ENCODE data around the gene GTF3C2.
A peak's percentile ranks its signal among the peaks of the same experiment; 100 is the strongest.

GTF3C2 gene, protein sequence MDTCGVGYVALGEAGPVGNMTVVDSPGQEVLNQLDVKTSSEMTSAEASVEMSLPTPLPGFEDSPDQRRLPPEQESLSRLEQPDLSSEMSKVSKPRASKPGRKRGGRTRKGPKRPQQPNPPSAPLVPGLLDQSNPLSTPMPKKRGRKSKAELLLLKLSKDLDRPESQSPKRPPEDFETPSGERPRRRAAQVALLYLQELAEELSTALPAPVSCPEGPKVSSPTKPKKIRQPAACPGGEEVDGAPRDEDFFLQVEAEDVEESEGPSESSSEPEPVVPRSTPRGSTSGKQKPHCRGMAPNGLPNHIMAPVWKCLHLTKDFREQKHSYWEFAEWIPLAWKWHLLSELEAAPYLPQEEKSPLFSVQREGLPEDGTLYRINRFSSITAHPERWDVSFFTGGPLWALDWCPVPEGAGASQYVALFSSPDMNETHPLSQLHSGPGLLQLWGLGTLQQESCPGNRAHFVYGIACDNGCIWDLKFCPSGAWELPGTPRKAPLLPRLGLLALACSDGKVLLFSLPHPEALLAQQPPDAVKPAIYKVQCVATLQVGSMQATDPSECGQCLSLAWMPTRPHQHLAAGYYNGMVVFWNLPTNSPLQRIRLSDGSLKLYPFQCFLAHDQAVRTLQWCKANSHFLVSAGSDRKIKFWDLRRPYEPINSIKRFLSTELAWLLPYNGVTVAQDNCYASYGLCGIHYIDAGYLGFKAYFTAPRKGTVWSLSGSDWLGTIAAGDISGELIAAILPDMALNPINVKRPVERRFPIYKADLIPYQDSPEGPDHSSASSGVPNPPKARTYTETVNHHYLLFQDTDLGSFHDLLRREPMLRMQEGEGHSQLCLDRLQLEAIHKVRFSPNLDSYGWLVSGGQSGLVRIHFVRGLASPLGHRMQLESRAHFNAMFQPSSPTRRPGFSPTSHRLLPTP
- total RNA-seq = 47.7 to 97.9 (median 87.4) reads per million in 9 experiments

DNA sequence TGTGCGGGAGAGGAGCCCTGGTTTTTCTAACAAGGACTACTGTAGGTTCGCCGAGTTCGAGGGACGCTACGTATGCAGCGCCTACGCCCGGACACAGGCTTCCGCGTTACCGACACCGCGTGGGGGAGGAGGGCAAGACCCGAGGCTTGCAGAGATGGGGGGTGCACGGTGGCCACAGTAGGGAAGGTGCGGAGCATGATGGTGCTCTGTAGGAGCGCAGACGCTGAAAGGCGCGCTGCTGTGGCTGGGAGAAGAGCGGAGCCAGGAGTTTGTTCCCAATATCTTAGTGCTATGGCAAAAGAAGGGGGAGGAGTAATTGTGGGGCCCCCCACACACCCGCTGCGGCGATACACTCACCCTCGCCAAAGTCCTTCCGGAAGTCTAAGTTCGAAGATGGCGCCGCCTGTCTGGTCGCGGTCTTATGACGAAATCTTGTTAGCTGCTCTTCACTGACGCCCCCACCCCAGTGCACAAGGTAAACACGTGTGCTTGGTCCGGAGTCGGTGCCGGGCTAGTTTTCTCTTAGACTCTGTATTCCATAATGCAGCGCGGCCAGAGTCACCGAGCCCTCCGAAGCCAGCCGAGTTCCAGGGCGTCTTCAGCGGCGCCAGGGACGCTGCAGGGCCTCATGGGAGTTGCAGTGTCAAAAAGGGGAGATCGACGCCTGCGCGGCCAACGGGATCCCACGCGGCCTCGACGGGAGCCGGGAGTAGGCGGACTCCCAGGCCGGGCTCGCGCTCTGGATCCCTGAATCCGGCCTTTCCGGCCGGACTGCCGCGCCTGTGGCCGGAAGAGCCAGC is at the start of gene GTF3C2:
Gene GTF3C2, minus strand, starts transcription at position 383 of the 800 bp plus-strand sequence. CDS start 13,210 bp downstream, outside the sequence.
- H3K27me3 Mint-ChIP-seq = no peaks in the 10 kb centered on the region
- peaks cover 26% of the 10 kb centered on the region for H3K36me3 Mint-ChIP-seq (ENCODE audit: insufficient read depth)

DNA sequence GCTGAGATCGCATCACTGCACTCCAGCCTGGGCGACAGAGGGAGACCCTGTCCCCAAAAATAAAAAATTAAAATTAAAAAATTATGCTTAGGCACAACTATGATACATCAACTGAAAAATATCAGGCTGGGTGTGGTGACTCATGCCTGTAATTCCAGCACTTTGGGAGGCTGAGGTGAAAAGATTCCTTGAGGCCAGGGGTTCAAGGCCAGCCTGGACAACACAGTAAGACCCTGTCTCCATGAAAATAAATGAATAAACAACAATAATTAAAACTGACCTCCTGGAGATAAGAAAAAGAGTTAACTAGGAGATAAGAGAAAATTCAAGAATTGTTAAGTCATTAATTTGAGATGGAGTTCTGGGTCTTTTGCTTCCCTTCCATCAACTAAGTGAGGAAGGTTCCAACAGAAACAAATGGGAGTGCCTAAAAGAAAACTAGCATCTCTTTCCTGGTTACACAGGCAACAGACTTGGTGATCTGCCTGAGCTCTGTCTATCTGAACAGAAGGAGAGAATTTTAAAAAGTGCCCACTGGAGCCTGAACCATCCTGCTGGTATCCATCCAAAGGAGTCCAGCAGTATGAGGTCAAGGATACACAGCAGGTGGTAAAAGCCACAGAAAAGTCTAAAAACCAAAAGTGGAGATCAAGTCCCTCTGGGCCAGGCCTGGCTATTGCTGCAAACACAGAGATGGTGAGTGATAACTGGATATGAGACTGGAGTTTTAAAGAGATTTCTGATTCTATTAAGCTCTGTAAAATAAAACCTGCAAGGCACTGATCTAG is 44.0 kb upstream of the GTF3C2 start:
- ATAC-seq (replicated peaks) = no peak
- H3K4me3 Mint-ChIP-seq = no peak overlapping the region

More for the DNA sequence above, at the start of gene GTF3C2:
- ATAC-seq (replicated peaks) (peak; percentile 79), DNase-seq (peak; percentile 90 to 93 (median 92))
- peaks cover 30 to 52% of the 10 kb centered on the region in 2 donors for H3K4me1 Mint-ChIP-seq (ENCODE audit: low read depth in 2 of 2)
- peak within 1 kb of the TSS; percentile 98 to 99 for H3K27ac Mint-ChIP-seq
- no peaks in the 10 kb centered on the region for H3K9me3 Mint-ChIP-seq
- H3K4me3 Mint-ChIP-seq = peak within 1 kb of the TSS; percentile 95 to 98

DNA sequence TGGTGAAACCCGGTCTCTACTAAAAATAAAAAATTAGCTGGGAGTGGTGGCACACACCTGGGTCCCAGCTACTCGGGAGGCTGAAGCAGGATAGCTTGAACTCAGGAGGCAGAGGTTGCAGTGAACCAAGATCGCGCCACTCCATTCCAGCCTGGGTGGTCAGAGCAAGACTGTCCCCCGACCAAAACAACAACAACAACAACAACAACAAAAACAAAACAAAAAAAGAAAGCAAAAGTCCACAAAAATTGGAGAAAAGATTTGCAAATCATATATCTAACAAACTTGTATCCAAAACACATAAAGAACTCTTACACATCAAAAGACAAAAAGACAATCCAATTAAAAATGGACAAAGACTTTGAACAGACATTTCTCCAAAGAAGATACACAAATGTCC is 42.4 kb upstream of the GTF3C2 start:
- Mint-ChIP-seq H3K9me3 (no peaks in the 10 kb centered on the region), H3K27me3 (no peaks in the 10 kb centered on the region), H3K4me3 (peak overlapping the region in 1 of 2 donors; percentile 3), H3K36me3 (ENCODE audit: insufficient read depth) (peaks cover 22% of the 10 kb centered on the region), H3K4me1 (ENCODE audit: low read depth in 2 of 2) (peaks cover 21 to 46% of the 10 kb centered on the region in 2 donors), H3K27ac (peak overlapping the region in 1 of 2 donors; percentile 82)
- ATAC-seq (replicated peaks) (no peak), DNase-seq (no peak)

More for the DNA sequence above, 44.0 kb upstream of the GTF3C2 start:
- peaks cover 33% of the 10 kb centered on the region for H3K36me3 Mint-ChIP-seq (ENCODE audit: insufficient read depth)
- peak overlapping the region; percentile 59 to 68 for H3K27ac Mint-ChIP-seq
- H3K9me3 Mint-ChIP-seq = no peaks in the 10 kb centered on the region
- no peaks in the 10 kb centered on the region for H3K27me3 Mint-ChIP-seq
- H3K4me1 Mint-ChIP-seq (ENCODE audit: low read depth in 2 of 2) = peaks cover 20 to 43% of the 10 kb centered on the region in 2 donors
- DNase-seq = no peak

DNA sequence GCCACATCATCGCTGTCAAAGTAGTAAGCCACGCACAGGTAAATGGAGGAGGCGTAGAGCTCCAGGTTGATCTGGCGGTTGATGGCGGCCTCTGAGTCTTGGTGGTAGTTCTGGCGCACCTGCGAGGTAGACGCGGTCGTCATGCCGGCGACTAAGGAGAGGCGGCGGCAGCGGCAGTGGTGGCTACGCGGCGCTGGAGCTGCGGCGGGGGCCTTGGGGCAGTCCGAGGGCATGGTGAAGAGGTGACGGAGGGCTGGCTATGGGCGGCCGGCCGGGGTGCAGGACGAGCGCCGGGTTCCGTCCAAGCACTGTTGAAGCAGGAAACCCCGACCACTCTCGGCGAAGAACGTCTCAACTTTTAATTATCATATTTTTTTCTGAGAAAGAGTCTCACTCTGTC is 36.7 kb upstream of the GTF3C2 start:
- ATAC-seq (replicated peaks) = no peak
- H3K9me3 Mint-ChIP-seq = no peaks in the 10 kb centered on the region
- H3K27ac Mint-ChIP-seq = peak overlapping the region in 1 of 2 donors; percentile 98

DNA sequence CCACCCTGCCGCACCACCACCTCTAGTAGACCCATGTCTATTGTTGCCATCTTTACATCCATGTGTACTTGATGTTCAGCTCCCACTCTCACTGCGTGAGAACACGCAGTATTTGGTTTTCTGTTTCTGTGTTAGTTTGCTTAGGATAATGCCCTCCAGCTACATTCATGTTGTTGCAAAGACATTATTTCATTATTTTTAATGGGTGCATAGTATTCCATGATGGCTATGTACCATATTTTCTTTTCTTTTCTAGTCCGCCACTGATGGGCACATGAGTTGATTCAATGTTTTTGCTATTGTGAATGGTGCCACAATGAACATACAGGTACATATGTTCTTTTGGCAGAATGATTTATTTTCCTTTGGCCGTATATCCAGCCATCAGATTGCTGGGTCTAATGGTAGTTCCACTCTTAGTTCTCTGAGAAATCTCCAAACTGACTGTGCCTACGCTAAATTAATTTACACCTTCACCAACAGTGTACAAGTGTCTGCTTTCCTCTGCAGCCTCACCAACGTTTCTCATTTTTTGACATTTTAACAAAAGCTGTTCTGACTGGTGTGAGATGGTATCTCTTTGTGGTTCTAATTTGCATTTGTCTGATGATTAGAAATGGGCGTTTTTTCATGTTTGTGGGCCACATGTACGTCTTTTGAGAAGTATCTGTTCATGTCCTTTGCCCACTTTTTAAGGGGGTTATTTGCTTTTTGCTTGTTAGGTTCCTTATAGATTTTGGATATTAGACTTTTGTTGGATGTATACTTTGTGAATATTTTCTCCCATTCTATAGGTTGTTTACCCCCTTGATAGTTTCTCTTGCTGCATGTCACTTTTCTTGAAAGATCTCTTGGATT is 34.5 kb upstream of the GTF3C2 start:
- DNase-seq (peak in 1 of 3 experiments; percentile 41), ATAC-seq (replicated peaks) (peak; percentile 78)

More for the DNA sequence above, 36.7 kb upstream of the GTF3C2 start:
- no peaks in the 10 kb centered on the region for H3K27me3 Mint-ChIP-seq
- H3K4me1 Mint-ChIP-seq (ENCODE audit: low read depth in 2 of 2) = peaks cover 24 to 37% of the 10 kb centered on the region in 2 donors
- peaks cover 34% of the 10 kb centered on the region for H3K36me3 Mint-ChIP-seq (ENCODE audit: insufficient read depth)
- DNase-seq = no peak
- H3K4me3 Mint-ChIP-seq = no peak overlapping the region

DNA sequence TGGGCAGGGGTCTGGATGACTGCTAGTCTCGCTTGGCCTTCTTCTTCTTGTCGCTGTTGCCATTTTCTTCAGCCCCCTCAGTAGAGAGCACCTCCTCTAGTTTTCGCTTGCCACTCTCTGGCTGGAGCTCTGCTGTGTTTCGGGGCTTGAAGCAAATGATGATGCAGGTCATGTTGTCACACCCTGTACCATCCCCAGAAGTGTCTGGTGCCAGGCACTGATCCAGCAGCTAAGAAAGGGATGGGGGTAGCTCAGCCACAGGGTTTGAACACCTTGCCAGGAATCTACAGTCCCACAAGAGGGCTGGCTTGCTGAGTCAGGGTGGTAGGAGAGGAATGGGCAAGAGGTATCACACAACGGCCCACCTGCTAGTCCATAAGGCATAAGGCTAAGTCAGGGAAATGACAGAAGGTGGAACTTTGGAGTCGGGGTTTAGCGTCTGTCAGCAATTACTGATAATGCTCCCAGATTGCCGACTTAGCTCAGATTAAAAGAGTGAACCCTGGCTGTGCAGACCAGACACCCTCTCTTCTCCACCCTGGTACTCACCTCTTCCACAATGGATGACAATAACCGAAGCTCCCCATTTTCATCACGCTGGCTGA is 25.1 kb upstream of the GTF3C2 start:
- peaks cover 67% of the 10 kb centered on the region for H3K36me3 Mint-ChIP-seq (ENCODE audit: insufficient read depth)

More for the DNA sequence above, 34.5 kb upstream of the GTF3C2 start:
- Mint-ChIP-seq H3K9me3 (no peaks in the 10 kb centered on the region), H3K4me1 (ENCODE audit: low read depth in 2 of 2) (peaks cover 21 to 33% of the 10 kb centered on the region in 2 donors), H3K27me3 (no peaks in the 10 kb centered on the region), H3K27ac (peak overlapping the region; percentile 95 to 98), H3K36me3 (ENCODE audit: insufficient read depth) (peaks cover 40% of the 10 kb centered on the region), H3K4me3 (peak overlapping the region; percentile 72 to 77)

DNA sequence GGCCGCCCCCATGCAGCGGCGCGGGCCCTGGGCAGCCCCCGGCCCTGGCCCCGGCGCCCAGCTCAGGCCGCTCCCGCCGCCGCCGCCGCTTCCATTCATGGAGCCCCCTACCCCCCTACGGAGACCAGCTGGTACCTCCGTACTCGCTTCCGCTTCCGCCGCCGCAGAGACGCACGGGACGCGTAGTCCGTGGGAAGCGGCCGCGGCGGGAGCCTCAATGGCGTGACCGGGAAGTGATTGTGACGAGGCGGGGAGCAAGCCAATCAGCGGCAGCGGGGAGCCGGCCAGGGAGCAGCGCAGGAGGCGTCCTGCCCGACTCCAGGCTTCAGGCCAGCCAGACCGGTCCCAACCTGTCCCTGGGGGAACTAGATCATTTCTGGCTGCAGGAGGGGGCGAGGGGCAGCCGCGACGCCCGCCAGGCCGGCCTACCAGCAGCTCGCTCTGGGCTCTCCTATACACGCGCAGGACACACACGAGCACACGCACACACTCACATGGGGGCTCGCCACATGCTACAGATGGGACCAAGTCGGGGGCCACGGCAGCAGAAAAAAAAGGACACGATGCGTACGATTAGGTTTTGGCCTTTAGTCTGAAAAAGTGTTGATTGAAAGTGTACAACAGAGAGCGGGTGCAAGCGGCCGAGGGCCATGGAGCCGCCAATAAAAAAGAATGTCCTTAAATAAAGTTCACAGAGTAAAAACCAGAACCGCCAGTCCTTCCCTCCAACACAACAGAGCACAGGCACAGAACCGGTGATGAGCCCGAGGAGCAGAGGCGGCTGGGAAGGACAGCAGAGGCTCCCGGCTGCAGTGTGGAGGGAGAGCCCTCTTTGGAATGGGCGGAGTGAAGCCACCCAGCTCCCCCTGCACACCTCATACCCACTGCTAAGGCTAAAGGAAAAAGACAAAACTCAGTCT is 24.3 kb upstream of the GTF3C2 start, which contains the start of gene ZNF513:
Gene ZNF513, minus strand, starts transcription at position 109 of the 920 bp plus-strand sequence. CDS start 208 bp downstream, outside the sequence.
- no peaks in the 10 kb centered on the region for H3K27me3 Mint-ChIP-seq
- peak; percentile 72 to 80 (median 79) for DNase-seq
- peaks cover 21 to 24% of the 10 kb centered on the region in 2 donors for H3K4me1 Mint-ChIP-seq (ENCODE audit: low read depth in 2 of 2)
- H3K9me3 Mint-ChIP-seq = no peaks in the 10 kb centered on the region
- H3K4me3 Mint-ChIP-seq = peak within 1 kb of the TSS; percentile 86 to 90
- peak; percentile 96 for ATAC-seq (replicated peaks)
- peak within 1 kb of the TSS; percentile 93 to 95 for H3K27ac Mint-ChIP-seq
- H3K36me3 Mint-ChIP-seq (ENCODE audit: insufficient read depth) = peaks cover 73% of the 10 kb centered on the region

More for the DNA sequence above, 25.1 kb upstream of the GTF3C2 start:
- no peak for DNase-seq
- Mint-ChIP-seq H3K4me1 (ENCODE audit: low read depth in 2 of 2) (peaks cover 21 to 24% of the 10 kb centered on the region in 2 donors), H3K4me3 (peak overlapping the region; percentile 86 to 90), H3K27ac (peak overlapping the region; percentile 93 to 95), H3K27me3 (no peaks in the 10 kb centered on the region), H3K9me3 (no peaks in the 10 kb centered on the region)
- ATAC-seq (replicated peaks) = no peak

DNA sequence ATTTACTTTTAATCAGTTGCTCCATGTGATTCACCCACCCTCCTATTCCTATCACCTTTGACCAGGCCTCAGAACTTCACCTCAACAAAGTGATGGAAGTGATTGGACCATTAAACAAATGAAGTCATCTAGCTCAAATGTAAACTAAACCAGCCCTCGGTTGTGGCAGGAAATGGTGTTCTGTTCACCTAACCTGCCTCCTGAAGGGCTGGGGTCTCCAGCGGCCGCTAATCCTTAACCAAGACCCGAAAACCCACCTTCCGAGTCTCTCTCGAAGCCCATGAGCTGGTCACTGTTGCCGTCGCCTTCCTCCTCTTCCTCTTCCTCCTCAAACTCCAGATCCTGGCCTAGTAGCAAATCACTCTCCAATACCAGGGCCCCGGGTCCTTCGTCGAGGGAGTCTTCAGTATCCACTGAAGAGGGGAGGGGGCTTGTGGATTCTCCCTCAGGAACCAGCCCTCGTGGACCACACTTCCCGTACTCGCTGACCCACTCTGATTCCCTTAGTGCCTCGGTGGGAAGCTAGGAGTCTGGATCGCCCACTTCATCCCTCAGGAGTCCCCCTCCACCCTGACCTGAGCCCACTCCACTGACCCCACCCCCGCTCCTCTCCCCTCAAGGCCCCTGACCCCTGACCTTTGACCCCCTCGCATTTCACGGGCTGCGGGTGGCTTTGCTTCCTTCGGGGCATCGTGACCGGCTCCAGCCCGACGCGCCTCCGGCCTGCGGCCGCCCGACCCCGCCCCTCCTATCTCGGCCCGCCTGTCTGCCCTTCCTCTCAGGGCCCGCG is 23.5 kb upstream of the GTF3C2 start:
- no peaks in the 10 kb centered on the region for H3K9me3 Mint-ChIP-seq
- H3K27ac Mint-ChIP-seq = peak overlapping the region; percentile 93 to 95
- H3K27me3 Mint-ChIP-seq = no peaks in the 10 kb centered on the region
- peaks cover 21 to 24% of the 10 kb centered on the region in 2 donors for H3K4me1 Mint-ChIP-seq (ENCODE audit: low read depth in 2 of 2)
- H3K36me3 Mint-ChIP-seq (ENCODE audit: insufficient read depth) = peaks cover 74% of the 10 kb centered on the region
- H3K4me3 Mint-ChIP-seq = peak overlapping the region; percentile 86 to 90
- DNase-seq (peak; percentile 22 to 40 (median 39)), ATAC-seq (replicated peaks) (peak; percentile 45)

DNA sequence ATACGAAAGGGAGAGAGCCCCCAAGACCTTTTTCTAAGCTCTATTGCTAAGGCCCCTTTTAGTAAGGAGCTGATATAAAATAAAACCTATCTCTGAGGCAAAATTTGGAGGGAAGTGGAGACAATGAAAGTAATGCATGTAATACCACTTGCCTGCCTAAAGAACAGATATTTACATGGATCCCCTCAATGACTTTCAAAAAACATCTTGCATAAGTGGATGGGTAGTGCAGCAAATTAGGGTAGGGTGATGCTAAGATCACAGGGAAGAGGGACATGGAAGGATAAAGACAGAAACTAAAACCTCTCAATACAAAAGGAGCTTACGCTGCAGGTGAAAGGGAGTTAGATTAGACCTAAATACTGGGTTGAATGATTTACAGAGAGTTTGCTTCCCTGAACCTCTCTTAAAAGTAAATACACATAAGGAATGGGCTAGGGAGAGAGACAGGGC is 22.8 kb upstream of the GTF3C2 start:
- peak overlapping the region; percentile 93 to 95 for H3K27ac Mint-ChIP-seq
- peaks cover 21 to 27% of the 10 kb centered on the region in 2 donors for H3K4me1 Mint-ChIP-seq (ENCODE audit: low read depth in 2 of 2)
- ATAC-seq (replicated peaks) (no peak), DNase-seq (no peak)
- no peaks in the 10 kb centered on the region for H3K27me3 Mint-ChIP-seq
- H3K36me3 Mint-ChIP-seq (ENCODE audit: insufficient read depth) = peaks cover 77% of the 10 kb centered on the region
- no peaks in the 10 kb centered on the region for H3K9me3 Mint-ChIP-seq
- H3K4me3 Mint-ChIP-seq = peak overlapping the region; percentile 86 to 90

All from effector memory CD8-positive, alpha-beta T cell (primary cell).